Small intestine (tissue), 7 donors: ENCODE results near the gene MLN. TPM values are rescaled to one million over a fixed set of nuclear protein-coding genes. Genes with fewer than 3 reads are reported as not detected.

Experiments
- DNase-seq, 2 donors: peaks; one replicate each; pipeline versions ENCODE4 v3.0.0 to v3.0.0-alpha.2; 2013
- FAIRE-seq: peaks from 2 replicates; lab custom pipeline; 2012; peaks lifted over from hg19 to GRCh38; lab: Jason Lieb, UNC
- H3K27ac ChIP-seq, 3 donors: one replicate each; pipeline ENCODE4 v1.5.1; 2013; ENCODE audit warnings: low read length in 2 of 3, mild to moderate bottlenecking in 2 of 3, control low read depth in 1 of 3, inconsistent platforms in 1 of 3, low read depth in 1 of 3, moderate library complexity in 1 of 3
- H3K27me3 ChIP-seq, 3 donors: one replicate each; pipeline ENCODE4 v1.6.1; 2013; ENCODE audit warnings: low read length in 3 of 3, inconsistent platforms in 1 of 3; ENCODE audit not compliant: control insufficient read depth in 3 of 3, insufficient read depth in 3 of 3
- H3K36me3 ChIP-seq, 3 donors: one replicate each; pipeline ENCODE4 v1.6.1; 2013; ENCODE audit warnings: low read length in 3 of 3, inconsistent platforms in 1 of 3, low read depth in 1 of 3, mild to moderate bottlenecking in 1 of 3, moderate library complexity in 1 of 3; ENCODE audit not compliant: control insufficient read depth in 3 of 3, insufficient read depth in 2 of 3
- H3K4me1 ChIP-seq, 3 donors: one replicate each; pipeline ENCODE4 v1.6.1; 2013; ENCODE audit warnings: low read length in 2 of 3, inconsistent platforms in 1 of 3, low read depth in 1 of 3, mild to moderate bottlenecking in 1 of 3, moderate library complexity in 1 of 3; ENCODE audit not compliant: control insufficient read depth in 3 of 3, insufficient read depth in 2 of 3
- H3K4me3 ChIP-seq, 3 donors: one replicate each; pipeline ENCODE4 v1.5.1; 2013; ENCODE audit warnings: low read length in 3 of 3, control low read depth in 1 of 3, inconsistent platforms in 1 of 3, low read depth in 1 of 3, mild to moderate bottlenecking in 1 of 3, moderate library complexity in 1 of 3
- H3K9me3 ChIP-seq, 2 donors: one replicate each; pipeline ENCODE4 v1.6.1; 2013; ENCODE audit warnings: low read depth in 1 of 2, low read length in 1 of 2; ENCODE audit not compliant: control insufficient read depth in 2 of 2, insufficient read depth in 1 of 2
- WGBS, 3 donors: extraction: QIAGEN DNeasy Blood & Tissue Kit; methylation state at CpG; one replicate each; pipeline ENCODE4 v1.1.7; 2013; 5-methylcytosine and 5-hydroxymethylcytosine counted together
- polyA plus RNA-seq, 4 donors: library from polyadenylated mRNA; stranded (reverse) in 3 of 4; unstranded in 1 of 4; fragments of 200-250 nt in 3 of 4; fragments of 120-200 nt in 1 of 4; gene quantifications; one replicate each; pipeline versions ENCODE4 v1.2.1 to v1.2.3, GENCODE V29; 2013
- donor health status: healthy with polysubstance abuse.
- donor health status: control.
- donor health status: control.
- donor health status: Bipolar disorder and iron deficiency.
- donor health status: healthy.

The MLN gene
- polyA plus RNA-seq, 4 donors: 16.4 to 264 (median 112) TPM

GRCh38 chr6:33757113-33757512, 46.7 kb downstream of the MLN start:
- Histone ChIP-seq H3K27me3 (no peaks in the 10 kb centered on the region), H3K36me3 (no peaks in the 10 kb centered on the region), H3K4me3 (no peak overlapping the region), H3K9me3 (no peaks in the 10 kb centered on the region), H3K4me1 (peaks cover 0 to 10% (median 0%) of the 10 kb centered on the region in 3 donors), H3K27ac (no peak overlapping the region)
- DNase-seq (no peak), FAIRE-seq (no peak)
- WGBS, 3 donors: 65 to 79% (median 73%) methylated on average over 3 of the region's 3 CpGs

GRCh38 chr6:33756211-33756954, 47.4 kb downstream of the MLN start:
- FAIRE-seq (no peak), DNase-seq (no peak)
- 67 to 80% (median 76%) methylated on average over 12 of the region's 12 CpGs for WGBS, 3 donors
- Histone ChIP-seq H3K9me3 (no peaks in the 10 kb centered on the region), H3K27ac (no peak overlapping the region), H3K4me3 (no peak overlapping the region), H3K36me3 (no peaks in the 10 kb centered on the region), H3K27me3 (no peaks in the 10 kb centered on the region), H3K4me1 (peaks cover 0 to 11% (median 0%) of the 10 kb centered on the region in 3 donors)

- H3K27me3 ChIP-seq: no peaks in the 10 kb centered on the region
- H3K9me3 ChIP-seq: no peaks in the 10 kb centered on the region
- DNase-seq (no peak), FAIRE-seq (no peak)
- 80 to 85% (median 81%) methylated on average over 13 of the region's 13 CpGs for WGBS, 3 donors
- no peak overlapping the region for H3K27ac ChIP-seq
- no peaks in the 10 kb centered on the region for H3K36me3 ChIP-seq
- H3K4me3 ChIP-seq: no peak overlapping the region
- H3K4me1 ChIP-seq: peaks cover 0 to 19% (median 0%) of the 10 kb centered on the region in 3 donors
Measured at GRCh38 chr6:33755070-33755869, 48.5 kb downstream of the MLN start.

- H3K27me3 ChIP-seq: no peaks in the 10 kb centered on the region
- H3K36me3 ChIP-seq: no peaks in the 10 kb centered on the region
- H3K4me3 ChIP-seq: no peak overlapping the region
- no peak for DNase-seq
- FAIRE-seq: no peak
- peaks cover 0 to 19% (median 0%) of the 10 kb centered on the region in 3 donors for H3K4me1 ChIP-seq
- H3K27ac ChIP-seq: no peak overlapping the region
- WGBS, 3 donors: 82 to 84% (median 82%) methylated on average over 11 of the region's 11 CpGs
- no peaks in the 10 kb centered on the region for H3K9me3 ChIP-seq
Measured at GRCh38 chr6:33754222-33754621, 49.6 kb downstream of the MLN start.

GRCh38 chr6:33752646-33753015, 51.2 kb downstream of the MLN start:
- peaks cover 0 to 19% (median 0%) of the 10 kb centered on the region in 3 donors for H3K4me1 ChIP-seq
- FAIRE-seq (no peak), DNase-seq (no peak)
- 93 to 100% (median 95%) methylated on average over 1 of the region's 1 CpG for WGBS, 3 donors
- H3K4me3 ChIP-seq: no peak overlapping the region
- no peak overlapping the region for H3K27ac ChIP-seq
- no peaks in the 10 kb centered on the region for H3K27me3 ChIP-seq
- no peaks in the 10 kb centered on the region for H3K36me3 ChIP-seq
- H3K9me3 ChIP-seq: no peaks in the 10 kb centered on the region

- H3K27ac ChIP-seq: peak overlapping the region in 1 of 3 donors; percentile 47
- H3K27me3 ChIP-seq: peaks cover 0 to 2% (median 0%) of the 10 kb centered on the region in 3 donors
- H3K9me3 ChIP-seq: no peaks in the 10 kb centered on the region
- no peak overlapping the region for H3K4me3 ChIP-seq
- peak; percentile 25 to 79 for DNase-seq
- 58 to 71% (median 60%) methylated on average over 15 of the region's 15 CpGs for WGBS, 3 donors
- no peaks in the 10 kb centered on the region for H3K36me3 ChIP-seq
- no peak for FAIRE-seq
- H3K4me1 ChIP-seq: peaks cover 0 to 19% (median 0%) of the 10 kb centered on the region in 3 donors
Measured at GRCh38 chr6:33751771-33752645, 51.8 kb downstream of the MLN start.

- FAIRE-seq: no peak
- Histone ChIP-seq H3K36me3 (no peaks in the 10 kb centered on the region), H3K4me1 (peaks cover 0 to 34% (median 0%) of the 10 kb centered on the region in 3 donors), H3K9me3 (no peaks in the 10 kb centered on the region), H3K27me3 (peaks cover 0 to 3% (median 0%) of the 10 kb centered on the region in 3 donors), H3K4me3 (no peak overlapping the region), H3K27ac (peak overlapping the region in 1 of 3 donors; percentile 8)
- DNase-seq: no peak
- 62 to 73% (median 70%) methylated on average over 11 of the region's 11 CpGs for WGBS, 3 donors
Measured at GRCh38 chr6:33750244-33750991, 53.4 kb downstream of the MLN start.
